ENCODE results near the gene A3GALT2. TPM values are rescaled to one million over a fixed set of nuclear protein-coding genes. Genes with fewer than 3 reads are reported as not detected.

A3GALT2 gene
- total RNA-seq, 1 donor from 2014 or later = not detected

DNA sequence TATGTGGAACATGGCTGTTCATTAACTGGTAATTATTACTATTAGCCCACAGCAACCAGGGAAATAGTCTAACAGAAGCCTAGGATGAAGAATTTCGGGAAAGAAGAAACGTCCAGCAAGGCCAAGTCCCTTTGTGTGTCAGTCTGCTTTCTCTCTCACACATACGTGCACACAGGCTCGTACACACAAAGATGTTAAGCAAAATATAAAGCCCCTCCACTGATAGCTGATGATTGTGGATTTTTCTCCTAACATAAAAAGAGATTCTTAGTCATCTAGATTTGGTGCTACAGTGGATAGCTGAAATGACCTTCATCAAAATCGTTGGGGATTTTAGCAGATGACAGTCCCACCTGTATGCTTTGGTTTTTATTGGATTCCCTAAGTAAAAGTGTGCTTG, 42.1 kb upstream of the A3GALT2 start:
- no peaks in the 10 kb centered on the region for H3K36me3 ChIP-seq (ENCODE audit: control insufficient read depth, insufficient read depth, low read length)
- TF ChIP-seq, protein P1, sequence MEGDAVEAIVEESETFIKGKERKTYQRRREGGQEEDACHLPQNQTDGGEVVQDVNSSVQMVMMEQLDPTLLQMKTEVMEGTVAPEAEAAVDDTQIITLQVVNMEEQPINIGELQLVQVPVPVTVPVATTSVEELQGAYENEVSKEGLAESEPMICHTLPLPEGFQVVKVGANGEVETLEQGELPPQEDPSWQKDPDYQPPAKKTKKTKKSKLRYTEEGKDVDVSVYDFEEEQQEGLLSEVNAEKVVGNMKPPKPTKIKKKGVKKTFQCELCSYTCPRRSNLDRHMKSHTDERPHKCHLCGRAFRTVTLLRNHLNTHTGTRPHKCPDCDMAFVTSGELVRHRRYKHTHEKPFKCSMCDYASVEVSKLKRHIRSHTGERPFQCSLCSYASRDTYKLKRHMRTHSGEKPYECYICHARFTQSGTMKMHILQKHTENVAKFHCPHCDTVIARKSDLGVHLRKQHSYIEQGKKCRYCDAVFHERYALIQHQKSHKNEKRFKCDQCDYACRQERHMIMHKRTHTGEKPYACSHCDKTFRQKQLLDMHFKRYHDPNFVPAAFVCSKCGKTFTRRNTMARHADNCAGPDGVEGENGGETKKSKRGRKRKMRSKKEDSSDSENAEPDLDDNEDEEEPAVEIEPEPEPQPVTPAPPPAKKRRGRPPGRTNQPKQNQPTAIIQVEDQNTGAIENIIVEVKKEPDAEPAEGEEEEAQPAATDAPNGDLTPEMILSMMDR (IDR thresholded peaks at IDR 0.05; ENCODE audit: insufficient read depth, low read length, poor library complexity, severe bottlenecking) = no peak
- DNase-seq (ENCODE audit: low read depth) = no peak
- no peak overlapping the region for H3K4me3 ChIP-seq (ENCODE audit: low read depth, low read length)
- no peaks in the 10 kb centered on the region for H3K27me3 ChIP-seq (ENCODE audit: control insufficient read depth, insufficient read depth, low read length)

DNA sequence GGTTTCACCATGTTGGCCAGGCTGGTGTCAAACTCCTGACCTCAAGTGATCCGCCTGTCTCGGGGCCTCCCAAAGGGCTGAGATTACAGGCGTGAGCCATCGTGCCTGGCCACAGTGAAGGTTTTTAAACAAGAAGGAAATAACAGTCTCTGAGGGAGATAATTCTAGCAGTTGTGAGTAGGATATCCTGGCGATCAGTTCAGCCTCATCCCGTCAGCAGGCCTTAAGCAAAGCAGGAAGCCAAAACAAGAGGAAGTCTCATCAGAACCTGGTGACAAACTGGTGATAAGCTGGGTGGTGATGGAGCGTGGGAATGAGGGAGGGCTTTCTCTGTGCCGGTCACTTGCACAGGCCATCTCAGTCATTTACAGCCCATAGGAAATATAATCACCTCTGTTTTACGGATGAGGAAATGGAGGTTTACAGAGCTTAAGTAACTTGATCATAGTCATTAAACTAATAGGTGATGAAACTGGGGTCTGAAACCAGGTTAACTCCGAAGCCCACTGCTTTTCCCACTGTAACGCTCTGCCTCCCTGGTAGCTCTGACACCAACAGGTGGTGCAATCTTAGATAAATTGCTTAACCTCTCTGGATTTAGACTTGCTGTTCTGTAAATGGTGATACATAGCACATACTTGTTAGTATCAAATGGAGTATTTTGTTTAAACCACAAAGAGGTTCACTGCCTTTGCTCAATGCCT, 40.8 kb upstream of the A3GALT2 start:
- Histone ChIP-seq H3K4me3 (ENCODE audit: low read depth, low read length) (no peak overlapping the region), H3K36me3 (ENCODE audit: control insufficient read depth, insufficient read depth, low read length) (no peaks in the 10 kb centered on the region)
- DNase-seq (ENCODE audit: low read depth) = no peak

DNA sequence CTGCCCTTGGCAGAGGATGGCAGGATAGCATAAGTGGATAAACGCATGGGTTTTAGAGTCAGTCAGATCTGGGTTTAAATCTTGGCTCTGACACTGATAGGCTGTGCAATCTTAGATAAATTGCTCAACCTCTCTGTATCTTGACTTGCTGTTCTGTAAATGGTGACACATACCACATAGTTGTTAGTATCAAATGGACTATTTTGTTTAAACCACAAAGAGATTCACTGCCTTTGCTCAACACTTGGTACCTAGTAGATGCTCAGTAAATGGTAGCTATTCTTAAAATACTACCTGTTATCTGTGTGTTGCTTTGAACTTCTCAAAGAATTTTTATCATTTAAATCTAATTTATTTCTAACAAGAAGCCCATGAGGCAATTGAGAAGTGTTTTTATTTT, 39.5 kb upstream of the A3GALT2 start:
- TF ChIP-seq, protein P1 (IDR thresholded peaks at IDR 0.05; ENCODE audit: insufficient read depth, low read length, poor library complexity, severe bottlenecking) = no peak
- no peak overlapping the region for H3K4me3 ChIP-seq (ENCODE audit: low read depth, low read length)
- no peaks in the 10 kb centered on the region for H3K27me3 ChIP-seq (ENCODE audit: control insufficient read depth, insufficient read depth, low read length)
- no peak for DNase-seq (ENCODE audit: low read depth)
- H3K36me3 ChIP-seq (ENCODE audit: control insufficient read depth, insufficient read depth, low read length) = no peaks in the 10 kb centered on the region

More for the DNA sequence above, 40.8 kb upstream of the A3GALT2 start:
- no peaks in the 10 kb centered on the region for H3K27me3 ChIP-seq (ENCODE audit: control insufficient read depth, insufficient read depth, low read length)
- TF ChIP-seq, protein P1 (IDR thresholded peaks at IDR 0.05; ENCODE audit: insufficient read depth, low read length, poor library complexity, severe bottlenecking) = no peak

DNA sequence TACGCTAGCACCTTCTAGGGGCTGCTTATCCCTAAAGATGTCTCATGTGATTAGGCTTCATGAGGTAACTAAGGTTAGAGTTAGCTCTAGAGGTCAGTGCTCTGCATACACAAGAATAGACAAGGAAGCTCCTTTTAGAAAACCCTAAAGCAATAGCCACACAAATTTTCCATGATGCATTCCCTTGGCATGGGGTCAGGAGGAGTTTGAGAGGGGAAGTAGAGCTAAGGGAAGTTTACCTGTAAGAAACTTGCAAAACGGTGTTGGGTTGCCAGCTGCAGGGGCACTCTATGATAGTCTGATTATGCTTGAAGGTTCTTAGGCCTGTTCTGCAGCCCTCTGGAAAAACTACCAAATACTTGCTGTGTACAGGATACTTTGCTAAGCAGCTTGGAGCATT, 39.0 kb upstream of the A3GALT2 start:
- H3K27me3 ChIP-seq (ENCODE audit: control insufficient read depth, insufficient read depth, low read length) = no peaks in the 10 kb centered on the region
- no peaks in the 10 kb centered on the region for H3K36me3 ChIP-seq (ENCODE audit: control insufficient read depth, insufficient read depth, low read length)
- no peak for DNase-seq (ENCODE audit: low read depth)
- no peak overlapping the region for H3K4me3 ChIP-seq (ENCODE audit: low read depth, low read length)
- TF ChIP-seq, protein P1 (IDR thresholded peaks at IDR 0.05; ENCODE audit: insufficient read depth, low read length, poor library complexity, severe bottlenecking) = no peak

DNA sequence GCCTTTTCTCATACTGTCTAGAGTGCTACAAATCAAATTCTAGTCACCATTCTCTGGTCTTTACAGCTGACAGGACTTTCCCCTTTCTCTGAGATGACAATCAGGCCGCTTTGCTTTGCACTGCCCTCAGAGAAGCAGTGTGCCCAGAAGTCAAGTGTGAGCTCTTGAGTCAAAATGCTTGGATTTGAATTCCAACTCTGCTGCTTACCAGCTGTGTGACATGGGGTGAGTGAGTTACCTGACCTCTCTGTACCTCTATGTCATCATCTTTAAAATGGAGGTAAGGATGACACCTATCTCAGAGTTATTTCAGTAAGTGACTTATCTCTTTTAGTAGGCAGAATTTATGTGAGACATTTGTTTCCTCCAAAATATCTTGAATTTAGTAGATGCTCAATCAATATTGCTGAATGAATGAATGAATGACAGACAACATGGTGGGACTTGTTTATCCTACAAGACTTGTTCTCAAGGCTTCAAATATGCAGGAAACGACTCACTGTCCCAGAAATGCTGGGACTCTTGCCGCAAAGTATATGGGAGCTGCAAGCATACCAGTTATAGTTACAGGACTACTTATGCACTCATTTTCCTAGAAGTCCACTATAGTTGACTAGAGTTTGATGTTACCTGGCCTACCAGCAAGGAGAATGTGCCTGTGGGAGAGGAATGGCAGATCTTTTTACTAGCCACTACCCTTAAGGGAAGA, 38.1 kb upstream of the A3GALT2 start:
- no peak for DNase-seq (ENCODE audit: low read depth)
- Histone ChIP-seq H3K4me3 (ENCODE audit: low read depth, low read length) (no peak overlapping the region), H3K36me3 (ENCODE audit: control insufficient read depth, insufficient read depth, low read length) (no peaks in the 10 kb centered on the region), H3K27me3 (ENCODE audit: control insufficient read depth, insufficient read depth, low read length) (no peaks in the 10 kb centered on the region)
- TF ChIP-seq, protein P1 (IDR thresholded peaks at IDR 0.05; ENCODE audit: insufficient read depth, low read length, poor library complexity, severe bottlenecking) = no peak
